HFF-Myc (cell line): ENCODE measurements around the gene ESRRA.

ENCODE experiments used
- DNase-seq: peaks from one replicate; pipeline ENCODE4 v3.0.0-alpha.2; 2011; ENCODE audit warnings: low read depth; ENCODE audit errors: extremely low read depth
- H3K4me3 ChIP-seq: replicated peaks from 2 replicates; pipeline ENCODE4 v1.5.1; 2011; ENCODE audit warnings: low read depth, mild to moderate bottlenecking, control low read depth, low read length
- TF ChIP-seq, protein P1 (sequence below): IDR thresholded peaks from 2 replicates; pipeline ENCODE4 v1.5.1; 2012; ENCODE audit warnings: mild to moderate bottlenecking, low read depth, low read length, control low read depth; ENCODE audit errors: missing control alignments

The ESRRA gene

DNA sequence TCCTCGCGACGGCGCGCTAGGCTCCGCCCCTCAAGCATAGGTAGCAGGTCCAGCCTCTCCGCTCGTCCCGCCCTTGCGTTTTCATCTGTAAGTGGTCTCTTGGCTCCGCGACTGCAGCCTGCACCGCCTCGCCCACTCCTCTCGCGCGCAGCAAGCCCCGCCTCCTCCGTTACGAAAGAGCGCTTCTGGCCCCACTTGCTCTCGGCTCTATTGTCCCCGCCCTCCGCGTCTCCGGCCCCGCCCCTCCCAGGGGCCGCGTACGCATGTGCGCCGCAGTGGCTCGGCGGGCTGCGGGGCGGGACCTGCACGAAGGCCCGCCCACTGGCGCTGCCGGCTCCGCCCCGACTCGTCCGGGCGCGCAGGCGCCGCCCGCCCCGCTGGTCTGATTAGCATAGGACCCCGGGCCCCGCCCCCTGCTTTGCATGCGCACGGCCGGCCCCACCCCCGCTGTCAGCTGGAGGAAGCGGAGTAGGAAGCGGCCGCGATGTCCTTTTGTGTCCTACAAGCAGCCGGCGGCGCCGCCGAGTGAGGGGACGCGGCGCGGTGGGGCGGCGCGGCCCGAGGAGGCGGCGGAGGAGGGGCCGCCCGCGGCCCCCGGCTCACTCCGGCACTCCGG lies at the start of gene ESRRA:
TSS of gene ESRRA (plus strand) at position 450 of the 616 bp plus-strand sequence. CDS start 1,656 bp downstream, outside the sequence.
- TF ChIP-seq, protein P1, sequence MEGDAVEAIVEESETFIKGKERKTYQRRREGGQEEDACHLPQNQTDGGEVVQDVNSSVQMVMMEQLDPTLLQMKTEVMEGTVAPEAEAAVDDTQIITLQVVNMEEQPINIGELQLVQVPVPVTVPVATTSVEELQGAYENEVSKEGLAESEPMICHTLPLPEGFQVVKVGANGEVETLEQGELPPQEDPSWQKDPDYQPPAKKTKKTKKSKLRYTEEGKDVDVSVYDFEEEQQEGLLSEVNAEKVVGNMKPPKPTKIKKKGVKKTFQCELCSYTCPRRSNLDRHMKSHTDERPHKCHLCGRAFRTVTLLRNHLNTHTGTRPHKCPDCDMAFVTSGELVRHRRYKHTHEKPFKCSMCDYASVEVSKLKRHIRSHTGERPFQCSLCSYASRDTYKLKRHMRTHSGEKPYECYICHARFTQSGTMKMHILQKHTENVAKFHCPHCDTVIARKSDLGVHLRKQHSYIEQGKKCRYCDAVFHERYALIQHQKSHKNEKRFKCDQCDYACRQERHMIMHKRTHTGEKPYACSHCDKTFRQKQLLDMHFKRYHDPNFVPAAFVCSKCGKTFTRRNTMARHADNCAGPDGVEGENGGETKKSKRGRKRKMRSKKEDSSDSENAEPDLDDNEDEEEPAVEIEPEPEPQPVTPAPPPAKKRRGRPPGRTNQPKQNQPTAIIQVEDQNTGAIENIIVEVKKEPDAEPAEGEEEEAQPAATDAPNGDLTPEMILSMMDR: no peak

DNA sequence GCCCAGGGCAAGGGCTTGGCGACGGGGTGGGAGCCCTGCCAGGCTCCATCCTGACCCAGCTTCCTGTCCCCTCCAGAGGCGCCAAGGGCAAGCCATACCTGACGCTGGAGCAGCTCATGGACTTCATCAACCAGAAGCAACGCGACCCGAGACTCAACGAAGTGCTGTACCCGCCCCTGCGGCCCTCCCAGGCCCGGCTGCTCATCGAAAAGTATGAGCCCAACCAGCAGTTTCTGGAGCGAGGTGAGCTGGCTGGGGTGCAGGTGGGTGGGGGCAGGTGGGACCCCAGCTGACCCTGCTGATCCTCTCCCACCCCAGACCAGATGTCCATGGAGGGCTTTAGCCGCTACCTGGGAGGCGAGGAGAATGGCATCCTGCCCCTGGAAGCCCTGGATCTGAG lies 49.0 kb upstream of the ESRRA start:
- DNase-seq: no peak
- TF ChIP-seq, protein P1: no peak
- H3K4me3 ChIP-seq: no peak overlapping the region

More for the DNA sequence above, at the start of gene ESRRA:
- peak; percentile 90 for DNase-seq
- peak within 1 kb of the TSS; percentile 79 for H3K4me3 ChIP-seq

DNA sequence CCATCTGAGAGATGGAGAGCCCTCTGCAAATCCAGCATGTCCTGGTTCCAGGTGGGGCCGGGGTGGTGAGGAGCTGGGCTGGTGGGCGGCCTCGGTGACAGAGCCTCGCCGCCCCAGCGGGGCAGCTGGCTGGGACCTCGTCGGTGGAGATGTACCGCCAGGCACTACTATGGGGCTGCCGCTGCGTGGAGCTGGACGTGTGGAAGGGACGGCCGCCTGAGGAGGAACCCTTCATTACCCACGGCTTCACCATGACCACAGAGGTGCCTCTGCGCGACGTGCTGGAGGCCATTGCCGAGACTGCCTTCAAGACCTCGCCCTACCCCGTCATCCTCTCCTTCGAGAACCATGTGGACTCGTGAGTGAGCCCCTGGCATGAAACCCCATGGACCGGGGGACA lies 47.0 kb upstream of the ESRRA start:
- no peak for DNase-seq
- TF ChIP-seq, protein P1: no peak
- no peak overlapping the region for H3K4me3 ChIP-seq

DNA sequence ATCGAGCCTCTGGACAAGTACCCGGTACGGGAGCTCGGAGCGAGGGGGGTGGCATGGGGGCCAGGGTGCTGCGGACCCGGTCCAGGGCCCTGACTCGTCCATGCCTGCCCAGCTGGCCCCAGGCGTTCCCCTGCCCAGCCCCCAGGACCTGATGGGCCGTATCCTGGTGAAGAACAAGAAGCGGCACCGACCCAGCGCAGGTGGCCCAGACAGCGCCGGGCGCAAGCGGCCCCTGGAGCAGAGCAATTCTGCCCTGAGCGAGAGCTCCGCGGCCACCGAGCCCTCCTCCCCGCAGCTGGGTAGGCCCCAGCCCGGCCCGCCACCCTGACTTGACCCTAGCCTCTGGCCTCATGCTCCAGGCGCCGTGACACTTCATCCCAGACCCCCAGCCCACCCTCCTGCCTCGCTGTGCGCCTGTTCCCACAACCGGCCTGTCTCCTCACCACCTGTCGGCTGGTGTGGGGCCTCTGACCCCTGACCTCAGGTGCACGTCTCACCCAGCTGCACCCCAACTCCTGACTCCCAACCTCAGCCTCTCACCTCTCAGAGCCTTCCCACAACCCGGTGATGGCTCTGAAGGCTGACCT lies 46.3 kb upstream of the ESRRA start:
- H3K4me3 ChIP-seq: no peak overlapping the region
- TF ChIP-seq, protein P1: no peak
- DNase-seq: no peak

DNA sequence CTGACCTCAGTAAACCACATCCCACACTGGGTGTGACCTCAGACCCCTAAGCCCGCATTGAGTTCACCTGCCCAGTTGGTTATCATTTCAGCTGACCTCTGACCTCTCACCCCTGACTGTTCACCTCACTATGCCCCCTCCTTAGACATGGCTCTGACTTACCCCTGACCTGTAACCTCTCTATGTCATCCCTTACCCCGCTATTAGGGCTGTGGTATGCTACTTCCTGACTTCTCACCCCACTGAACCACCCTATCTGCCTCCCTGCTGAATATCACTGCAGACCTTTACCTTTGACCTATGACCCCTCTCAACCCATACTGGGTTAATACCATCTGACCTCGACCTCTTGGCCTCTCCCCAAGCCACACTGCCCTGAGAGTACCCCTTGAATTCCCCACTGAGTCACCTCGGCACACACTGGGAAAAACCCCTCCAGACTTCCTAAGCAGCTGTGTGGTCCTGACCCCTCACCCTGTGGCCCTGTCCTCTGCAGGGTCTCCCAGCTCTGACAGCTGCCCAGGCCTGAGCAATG lies 45.7 kb upstream of the ESRRA start:
- no peak overlapping the region for H3K4me3 ChIP-seq
- TF ChIP-seq, protein P1: no peak
- no peak for DNase-seq

DNA sequence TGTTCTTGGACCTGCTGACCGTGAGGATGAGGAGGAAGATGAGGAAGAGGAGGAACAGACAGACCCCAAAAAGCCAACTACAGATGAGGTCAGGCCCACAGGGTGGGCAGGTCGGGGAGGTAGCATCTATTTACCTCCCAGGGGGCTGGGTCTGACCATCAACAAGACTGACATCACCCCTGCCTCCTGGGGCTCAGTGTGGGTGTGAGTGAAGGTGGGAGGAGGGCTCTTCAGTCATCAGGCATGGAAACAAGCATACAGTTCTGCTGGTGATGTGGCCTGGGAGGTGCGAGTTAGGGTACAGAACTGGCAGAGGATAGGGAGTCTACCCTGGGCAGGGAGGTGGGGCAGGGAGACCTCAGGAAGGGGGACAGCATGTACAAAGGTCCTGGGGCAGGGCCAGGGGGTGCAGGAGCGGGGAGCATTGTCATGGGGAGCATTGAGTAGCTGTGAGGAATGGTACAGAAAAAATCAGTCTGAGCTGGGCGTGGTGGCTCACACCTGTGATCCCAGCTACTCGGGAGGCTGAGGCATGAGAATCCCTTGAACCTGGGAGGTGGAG lies 45.1 kb upstream of the ESRRA start:
- H3K4me3 ChIP-seq: no peak overlapping the region
- no peak for DNase-seq
- TF ChIP-seq, protein P1: no peak
